NCI-H748 treated with DMSO at 0.1 percent for 48 hours (cell line): ENCODE measurements around the gene BABAM2.

ENCODE experiments used
- DNase-seq: peaks from one replicate; lab custom pipeline; 2025; lab: John Stamatoyannopoulos, UW

The BABAM2 gene

DNA sequence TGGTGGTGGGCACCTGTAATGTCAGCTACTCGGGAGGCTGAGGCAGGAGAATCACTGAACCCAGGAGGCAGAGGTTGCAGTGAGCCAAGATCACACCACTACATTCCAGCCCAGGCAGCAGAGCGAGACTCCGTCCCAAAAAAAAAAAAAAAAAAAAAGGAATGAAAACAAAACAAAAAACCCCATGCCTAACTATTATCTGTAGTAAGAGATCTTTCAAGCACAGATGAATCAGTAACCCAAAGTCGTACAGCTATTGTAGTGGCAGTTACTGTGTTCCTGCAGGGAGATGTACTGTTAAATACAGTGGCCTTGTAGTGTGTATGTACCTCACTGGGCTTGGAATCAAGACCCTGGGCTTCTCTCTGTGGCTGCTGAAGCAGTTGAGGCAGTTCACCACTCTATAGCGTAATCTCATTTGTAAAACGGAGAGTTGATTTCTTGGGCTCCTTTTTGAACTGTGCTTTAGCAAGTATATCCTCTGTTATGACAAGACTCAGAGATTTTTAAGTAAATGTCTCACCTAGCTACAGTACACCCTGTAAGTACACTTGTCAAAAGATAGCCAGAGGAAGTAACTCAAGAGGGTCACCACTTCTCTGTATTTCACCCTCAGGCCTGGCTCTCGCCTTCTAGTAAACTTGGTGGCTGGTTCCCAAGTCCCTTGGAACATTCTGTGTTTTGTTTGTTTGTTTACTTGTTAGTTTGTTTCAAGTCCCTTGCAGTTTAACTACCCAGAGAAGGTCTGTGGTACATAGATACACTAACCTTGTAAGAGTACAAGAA lies 392.5 kb downstream of the BABAM2 start:
- no peak for DNase-seq

DNA sequence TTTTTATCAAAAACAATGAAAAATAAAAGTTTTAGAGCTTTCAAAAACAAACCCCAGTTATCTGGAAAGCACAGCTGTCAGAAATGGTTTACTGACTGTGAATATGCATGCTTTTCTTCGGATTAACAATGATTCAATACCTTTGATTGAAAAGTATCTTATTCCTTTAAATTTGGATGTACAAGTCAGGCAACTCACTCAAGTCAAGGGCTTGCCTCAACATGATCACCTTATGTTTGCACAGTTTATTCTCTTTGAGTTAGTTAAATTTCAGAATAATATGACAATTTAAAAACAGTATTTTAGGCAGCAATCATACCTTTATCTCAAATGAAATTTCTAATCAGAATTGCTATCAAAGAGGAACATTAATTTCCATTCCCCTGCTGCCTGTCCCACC lies 393.3 kb downstream of the BABAM2 start:
- DNase-seq: no peak

DNA sequence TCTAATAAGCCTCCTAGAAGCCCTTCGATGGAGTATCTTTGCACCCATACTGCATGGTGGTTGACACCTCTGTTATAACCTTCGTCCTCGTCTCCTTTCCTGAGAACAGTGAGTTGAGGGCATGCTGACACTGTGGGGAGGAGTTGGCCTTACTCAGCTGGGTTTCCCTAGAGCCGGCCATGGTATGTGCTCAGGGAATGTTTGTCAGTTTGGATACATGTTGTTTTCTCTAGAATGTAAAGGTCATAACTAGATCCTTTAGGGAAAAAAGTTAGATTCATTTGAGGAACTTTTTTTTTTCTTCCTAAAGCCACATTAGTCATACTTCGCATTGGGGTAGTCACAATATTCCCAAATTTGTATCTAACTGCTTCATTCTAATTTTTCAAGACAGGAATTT lies 396.1 kb downstream of the BABAM2 start:
- DNase-seq: no peak

DNA sequence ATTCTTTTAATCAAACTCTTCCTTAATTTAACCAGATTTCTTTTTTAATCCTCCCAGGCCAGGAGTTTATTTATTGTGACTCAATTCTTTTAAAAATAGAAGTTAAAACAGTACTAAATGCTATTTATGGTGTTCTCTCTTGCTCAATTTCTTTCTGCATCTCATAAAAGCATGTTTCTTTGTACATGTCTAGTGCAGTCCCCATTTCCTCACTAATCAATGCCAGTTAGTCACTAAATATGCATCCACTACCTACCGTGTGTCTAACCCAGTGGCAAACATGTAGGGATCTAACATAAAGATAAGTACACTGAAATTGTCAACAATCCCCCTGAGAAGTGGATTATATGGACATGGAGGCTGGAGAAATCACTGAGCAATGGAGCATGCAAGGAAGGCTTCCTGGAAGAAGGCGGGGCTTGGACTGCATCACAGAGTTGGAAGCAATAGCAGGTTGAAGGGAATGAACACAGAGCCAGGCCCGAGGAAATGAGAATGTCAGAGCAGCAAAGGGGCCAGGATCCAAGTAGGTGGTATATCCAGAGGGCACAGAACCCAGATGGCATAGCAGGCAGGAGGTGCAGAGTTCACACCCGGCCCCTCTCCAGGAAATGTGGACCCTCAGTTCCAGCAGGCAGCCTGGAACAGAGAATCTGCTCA lies 396.9 kb downstream of the BABAM2 start:
- no peak for DNase-seq

DNA sequence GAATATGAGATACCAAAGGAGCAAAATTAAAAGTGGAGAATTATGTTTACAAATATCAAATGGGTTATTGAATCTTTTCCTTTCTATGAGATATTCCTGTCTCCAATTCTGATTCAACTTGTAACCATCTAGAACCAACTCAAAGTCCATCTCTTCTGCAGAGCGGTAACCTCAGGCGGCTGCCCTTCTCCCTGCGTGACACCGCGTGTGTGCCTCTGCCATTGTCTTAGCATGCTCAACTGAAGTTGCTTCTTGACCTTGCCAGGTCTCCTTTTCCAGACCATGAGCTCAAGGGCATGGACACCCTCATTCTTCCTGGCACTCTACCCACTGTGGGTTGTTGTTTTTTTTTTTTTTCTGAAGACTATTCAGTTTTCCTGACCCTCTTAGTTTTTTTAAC lies 398.1 kb downstream of the BABAM2 start:
- no peak for DNase-seq

DNA sequence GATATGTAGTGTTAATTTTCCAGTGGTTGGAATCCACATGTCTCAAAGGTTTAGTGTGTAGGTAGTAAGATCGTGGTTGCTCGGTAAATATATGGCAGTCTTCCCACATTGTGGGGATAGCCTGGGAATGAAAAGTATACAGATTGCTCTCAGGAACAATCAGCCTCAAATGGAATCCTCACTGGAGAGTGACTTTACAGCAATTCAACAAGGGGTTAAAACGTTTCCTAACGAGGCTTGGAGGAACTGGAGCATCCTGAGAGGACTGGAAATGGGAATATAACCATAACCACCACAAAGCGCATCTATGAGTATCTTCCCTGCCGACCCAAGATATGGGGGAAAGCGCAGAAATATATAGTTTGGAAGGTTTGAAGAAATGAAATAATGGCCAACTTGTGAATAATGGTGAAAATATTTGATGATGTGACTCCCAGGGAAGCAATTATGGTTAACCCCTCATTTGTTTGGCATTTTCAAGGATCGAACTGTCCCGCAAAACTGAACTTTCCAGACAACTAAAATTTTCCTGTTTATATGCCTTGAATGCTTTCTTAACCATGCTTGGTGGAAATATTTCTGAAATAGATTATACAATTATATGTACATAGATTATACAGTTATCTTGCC lies 401.4 kb downstream of the BABAM2 start:
- no peak for DNase-seq

DNA sequence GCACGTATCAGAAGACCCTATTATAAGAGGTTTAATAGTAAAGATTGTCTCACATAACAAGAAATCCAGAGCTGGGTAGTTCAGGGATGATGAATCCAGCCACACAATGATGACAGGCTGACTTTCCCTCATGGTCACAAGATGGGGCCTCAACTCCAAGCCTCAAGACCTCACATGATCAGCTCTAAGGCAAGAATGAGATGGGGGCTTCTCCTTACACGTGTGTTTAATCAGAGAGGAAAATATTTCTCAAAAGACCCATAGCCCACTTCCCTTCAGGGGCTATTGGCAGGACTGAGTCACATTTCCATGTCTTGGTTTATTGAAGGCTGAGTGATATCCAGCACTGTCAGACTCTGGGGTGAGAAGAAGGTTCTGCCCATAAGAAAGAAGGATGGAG lies 402.0 kb downstream of the BABAM2 start:
- no peak for DNase-seq

DNA sequence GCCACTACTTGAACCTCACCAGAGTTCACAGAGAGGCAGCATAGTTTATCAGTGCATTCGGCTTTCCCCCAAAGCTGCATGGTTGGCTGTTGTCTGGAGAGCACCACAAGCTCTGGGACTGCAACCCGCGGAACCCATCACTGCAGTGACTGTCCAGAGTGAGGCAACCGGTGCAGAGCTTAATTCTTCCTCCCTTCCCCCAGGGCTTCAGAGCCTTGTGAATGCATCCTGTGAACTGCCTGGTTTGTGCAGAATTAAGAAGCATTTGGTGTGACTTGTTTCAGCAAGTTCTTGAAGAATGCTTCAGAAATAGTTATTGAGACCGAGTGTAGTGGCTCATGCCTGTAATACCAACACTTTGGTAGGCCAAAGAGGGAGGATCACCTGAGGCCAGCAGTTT lies 402.9 kb downstream of the BABAM2 start:
- DNase-seq: no peak

DNA sequence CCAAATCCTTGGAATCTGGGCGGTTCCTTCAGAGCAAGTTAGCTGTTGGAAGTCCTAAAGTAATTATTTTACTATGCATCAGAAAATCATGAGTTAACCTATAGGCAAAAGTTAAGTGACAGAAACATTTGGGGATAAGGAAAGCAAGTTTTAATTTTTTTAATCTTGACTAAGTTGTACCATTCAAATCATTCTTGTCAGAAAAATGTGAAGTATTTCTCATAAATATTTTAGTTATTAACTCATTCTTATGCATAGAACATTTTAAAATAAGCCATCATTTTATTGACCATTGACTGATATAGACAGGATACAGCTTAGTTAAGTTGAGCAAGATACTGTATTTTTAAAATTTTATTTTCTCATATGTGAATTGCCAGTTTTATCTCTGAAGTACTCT lies 403.9 kb downstream of the BABAM2 start:
- DNase-seq: no peak

DNA sequence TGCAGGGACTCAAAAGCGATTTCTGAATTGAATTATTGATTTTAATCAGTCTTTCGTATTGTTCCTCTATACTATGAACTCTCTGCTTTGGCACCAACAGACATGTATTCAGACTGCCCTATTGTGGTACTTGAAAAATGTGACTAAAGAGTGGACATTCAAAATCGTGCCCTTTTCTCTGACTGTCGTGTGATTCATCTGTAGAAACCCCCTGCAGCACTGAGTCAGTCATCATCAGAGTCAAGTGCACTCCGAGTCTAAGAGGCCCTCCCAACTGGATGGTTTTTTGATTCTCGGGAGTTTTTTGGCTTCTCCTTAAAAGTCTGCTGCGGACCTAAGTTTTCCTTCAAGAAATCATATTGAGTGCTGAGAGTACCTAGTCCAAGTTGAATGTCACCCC lies 405.7 kb downstream of the BABAM2 start:
- DNase-seq: no peak

DNA sequence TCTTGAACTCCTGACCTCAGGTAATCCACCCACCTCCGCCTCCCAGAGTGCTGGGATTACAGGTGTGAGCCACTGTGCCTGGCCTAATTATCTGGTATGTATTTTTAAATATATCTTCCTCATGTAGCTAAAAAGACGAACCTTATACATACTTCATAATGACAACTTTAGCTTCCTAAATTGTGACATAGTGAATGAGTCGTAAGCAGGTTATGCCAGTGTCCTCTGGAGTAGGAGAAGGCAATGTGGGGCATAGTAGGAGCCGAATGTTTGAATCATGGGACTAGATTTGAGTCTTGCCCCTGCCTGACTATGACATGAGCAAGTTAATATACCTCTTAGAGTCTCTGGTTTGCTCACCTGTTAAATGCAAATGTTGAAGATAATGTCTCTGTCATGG lies 406.4 kb downstream of the BABAM2 start:
- DNase-seq: no peak

DNA sequence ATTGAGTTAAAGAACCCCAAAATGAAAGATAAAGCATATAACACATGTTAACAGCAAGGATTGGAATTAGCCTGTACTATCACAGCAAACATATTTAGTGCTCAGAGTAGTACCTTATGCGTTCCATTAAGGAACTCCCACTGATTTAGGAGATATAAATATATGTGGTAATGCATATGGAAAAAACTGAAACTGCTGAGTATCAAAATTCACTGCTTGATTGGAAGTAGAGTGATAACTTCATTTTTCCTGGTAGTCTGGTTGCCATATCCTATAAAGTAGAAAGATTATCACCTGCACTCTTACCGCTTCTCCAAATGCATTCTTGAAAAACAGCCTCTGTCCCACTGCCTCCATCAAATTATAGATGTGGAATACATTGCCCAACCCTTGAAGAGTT lies 407.0 kb downstream of the BABAM2 start:
- DNase-seq: no peak

DNA sequence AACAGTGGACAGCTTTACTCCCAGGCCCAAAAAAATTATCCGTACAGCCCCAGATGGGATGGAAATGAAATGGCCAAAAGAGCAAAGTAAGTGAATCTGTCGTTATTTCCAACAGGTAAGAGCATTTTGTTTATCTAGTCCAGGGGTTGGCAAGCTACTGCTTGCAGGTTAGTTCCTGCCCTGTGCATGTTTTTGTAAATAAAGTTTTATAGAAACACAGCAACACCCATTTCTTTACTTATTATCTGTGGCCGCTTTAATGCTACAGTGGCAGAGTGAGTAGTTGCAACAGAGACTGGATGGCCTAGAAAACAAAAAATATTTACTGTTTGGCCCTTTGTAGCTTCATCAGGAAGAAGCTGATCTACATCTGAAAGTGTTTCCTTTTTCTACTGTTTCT lies 407.9 kb downstream of the BABAM2 start:
- no peak for DNase-seq

DNA sequence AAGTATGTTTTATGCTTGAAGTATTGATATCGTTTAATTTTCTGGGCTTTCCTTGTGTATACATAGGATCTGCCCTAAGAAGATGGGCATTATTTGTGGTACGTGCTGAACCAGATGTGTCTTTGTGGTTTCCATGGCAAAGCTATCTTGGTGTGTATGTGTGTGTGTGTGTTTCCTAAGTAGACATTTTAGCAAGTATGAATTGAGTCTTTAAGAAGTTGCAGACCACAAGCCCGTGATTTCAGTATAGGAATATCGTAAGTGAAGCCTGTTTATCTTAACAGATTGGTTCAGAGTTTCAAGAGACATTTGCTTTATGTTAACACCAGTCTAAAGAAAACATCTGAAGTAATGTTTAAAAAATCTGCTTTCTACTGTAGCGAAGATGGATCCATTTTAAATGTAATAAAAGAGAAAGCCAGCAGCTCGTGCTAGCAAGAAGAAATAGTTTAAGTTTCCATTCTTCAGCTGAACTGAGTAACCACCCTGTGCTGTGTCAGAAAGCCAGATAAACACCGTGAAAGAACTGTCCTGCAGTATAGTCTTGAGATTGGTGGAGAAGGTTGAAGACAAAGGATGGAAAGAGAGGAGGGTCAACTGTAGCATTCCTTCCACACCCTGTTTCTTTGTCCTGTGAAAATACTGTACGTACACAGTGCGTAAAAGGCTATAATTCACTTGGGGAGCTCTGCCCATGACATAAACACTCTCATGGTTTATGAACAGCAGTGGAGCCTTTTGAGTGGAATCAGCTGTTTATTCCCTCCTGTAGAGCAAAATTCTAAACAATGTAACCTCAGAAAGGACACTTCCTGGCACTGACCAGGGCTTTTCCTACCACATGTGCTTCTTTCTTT lies 410.2 kb downstream of the BABAM2 start:
- no peak for DNase-seq

DNA sequence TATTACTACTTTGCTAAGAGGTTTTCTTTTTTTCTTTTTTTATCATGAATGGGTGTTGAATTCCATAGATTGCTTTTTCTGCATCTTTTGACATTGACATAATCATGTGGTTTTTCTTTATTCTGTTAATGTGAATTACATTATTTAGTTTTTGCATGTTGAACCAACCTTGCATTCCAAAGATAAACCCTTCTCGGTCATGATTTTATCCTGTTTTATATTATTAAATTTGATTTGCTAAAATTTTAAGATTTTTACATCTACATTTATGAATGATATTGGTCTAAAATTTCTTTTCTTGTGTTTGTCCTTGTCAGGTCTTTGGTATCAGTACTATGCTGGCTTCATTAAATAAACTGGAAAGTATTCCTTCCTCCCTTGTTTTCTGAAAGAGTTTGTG lies 414.7 kb downstream of the BABAM2 start:
- no peak for DNase-seq

DNA sequence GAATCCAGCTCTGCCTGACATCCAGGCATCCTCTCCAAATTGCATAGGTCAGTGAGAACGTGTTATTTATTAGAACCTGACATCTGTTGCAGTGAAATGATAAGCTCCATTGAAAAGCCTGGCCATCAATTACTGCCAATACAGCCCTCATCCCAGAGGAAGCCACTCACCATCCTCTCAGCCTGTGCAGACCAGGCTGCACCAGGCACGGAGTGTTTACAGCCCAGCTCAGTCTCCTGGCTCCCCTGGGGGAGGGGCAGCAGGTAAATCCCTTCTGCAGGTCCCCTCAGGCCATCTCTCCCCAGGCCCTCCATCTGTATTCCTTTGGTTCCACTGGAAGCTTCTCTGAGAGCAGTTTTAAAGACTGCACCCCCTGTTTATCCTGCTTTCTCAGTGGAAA lies 419.6 kb downstream of the BABAM2 start:
- DNase-seq: no peak

DNA sequence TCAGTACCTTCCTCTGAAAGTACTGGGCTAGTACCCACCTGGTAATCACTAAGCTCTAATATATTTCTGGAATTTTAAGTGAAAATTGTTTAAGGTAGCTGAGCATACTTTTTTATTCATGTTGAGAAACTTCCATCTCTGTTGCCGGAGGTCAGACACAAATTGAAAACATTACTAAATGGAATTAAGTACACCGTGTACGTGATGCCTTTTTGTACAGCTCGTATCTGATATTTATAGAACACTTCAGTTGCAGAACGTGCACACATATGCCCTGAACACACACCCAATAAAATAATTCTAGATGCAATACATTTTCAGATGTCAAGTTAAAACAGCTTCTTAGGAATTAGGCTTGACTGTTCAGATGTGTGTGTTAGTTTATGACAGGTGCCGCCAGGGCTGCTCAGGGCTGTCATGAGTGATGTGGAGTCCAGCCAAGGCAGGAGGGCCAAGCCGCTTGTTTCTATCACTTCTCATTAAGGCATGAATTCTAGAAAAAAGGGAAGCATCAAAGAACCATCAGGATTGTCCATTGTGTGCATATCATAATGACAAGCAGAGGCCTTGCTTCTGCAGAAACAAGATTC lies 421.2 kb downstream of the BABAM2 start:
- DNase-seq: no peak

DNA sequence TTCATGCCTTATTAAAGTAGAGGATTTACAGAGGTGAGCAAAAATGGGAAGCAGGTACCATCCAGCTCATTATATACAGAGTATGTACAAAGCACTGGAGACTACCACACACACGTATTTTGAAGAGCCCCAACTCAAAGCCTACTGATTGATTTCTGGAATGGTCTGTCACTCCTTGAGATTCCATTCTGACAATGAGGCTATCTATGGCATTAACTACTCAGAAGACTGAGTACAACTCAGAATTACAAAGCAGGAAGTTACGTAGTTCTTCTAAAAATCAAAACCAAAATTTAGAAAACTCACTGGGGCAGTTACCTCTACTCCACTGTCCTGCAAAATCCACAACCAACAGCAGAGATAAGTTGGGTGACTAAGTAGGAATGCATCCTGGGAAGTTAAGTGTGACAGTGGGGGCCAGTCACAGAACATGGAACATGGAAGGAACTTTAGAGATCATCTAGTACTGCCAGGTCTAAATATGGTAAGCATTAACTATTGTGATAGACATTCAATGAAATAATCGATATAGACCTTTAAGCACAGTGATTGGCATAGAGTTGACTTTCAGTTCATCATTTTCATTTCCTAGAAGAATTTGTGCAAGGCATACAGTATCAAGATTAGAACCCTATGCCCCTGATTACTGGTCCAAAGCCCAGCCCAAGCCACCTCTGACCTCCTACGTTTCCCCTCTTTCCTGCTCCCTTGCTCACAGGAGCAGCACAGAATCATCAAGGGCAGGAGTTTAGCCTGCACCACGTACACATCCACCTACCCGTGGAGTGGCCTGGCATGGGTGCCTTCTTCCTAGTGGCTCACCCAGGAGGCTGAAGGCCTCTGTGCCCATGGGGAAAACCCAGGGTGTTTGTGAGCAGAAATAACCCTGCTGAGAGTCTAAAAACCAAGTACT lies 422.0 kb downstream of the BABAM2 start:
- DNase-seq: no peak

DNA sequence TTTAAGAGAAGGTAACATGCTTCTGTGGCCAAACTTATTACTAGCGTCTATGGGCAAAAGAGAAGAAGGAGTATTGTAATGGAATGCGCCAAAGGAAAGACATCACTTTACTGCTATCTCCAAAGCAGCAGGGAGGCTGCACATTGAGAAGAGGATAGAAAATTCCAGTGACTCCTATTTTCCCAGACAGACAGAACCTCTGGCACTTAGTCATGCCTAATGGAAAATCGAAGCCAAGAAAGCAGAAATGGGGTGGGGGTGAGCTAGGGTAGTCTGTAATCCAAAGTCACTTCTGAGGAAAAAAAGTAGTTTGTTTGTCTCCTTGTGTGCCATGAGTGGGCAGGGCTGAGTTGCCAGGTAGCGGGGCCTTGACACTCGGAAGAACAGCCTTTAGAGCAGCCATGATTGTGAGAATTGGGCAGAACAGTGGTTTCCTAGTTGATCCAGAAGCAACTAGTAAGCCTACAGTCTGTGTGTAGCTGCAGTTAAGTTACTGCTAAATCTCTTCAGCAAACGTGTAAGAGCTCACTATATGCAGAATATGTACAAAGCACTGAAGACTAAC lies 422.8 kb downstream of the BABAM2 start:
- no peak for DNase-seq

DNA sequence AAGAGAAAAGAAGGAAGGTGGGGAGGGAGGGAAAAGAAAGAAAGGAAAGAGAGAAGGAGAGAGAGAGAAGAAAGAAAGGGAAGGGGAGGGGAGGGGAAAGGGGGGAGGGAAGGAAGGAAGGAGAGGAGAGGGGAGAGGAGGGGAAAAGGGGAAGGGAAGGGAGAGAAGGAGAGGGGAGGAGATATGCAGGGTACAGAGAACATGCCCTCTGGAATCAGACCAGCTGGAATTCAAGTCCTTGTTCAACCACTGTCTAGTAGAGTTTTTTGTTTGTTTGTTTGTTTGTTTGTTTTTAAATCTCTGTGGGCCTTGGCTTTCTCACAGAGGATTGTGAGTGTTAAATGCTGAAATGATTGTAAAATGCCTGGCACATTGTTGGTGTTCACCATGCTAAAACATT lies 424.4 kb downstream of the BABAM2 start:
- no peak for DNase-seq
